Measurements from ENCODE around the gene MOG.

DNA sequence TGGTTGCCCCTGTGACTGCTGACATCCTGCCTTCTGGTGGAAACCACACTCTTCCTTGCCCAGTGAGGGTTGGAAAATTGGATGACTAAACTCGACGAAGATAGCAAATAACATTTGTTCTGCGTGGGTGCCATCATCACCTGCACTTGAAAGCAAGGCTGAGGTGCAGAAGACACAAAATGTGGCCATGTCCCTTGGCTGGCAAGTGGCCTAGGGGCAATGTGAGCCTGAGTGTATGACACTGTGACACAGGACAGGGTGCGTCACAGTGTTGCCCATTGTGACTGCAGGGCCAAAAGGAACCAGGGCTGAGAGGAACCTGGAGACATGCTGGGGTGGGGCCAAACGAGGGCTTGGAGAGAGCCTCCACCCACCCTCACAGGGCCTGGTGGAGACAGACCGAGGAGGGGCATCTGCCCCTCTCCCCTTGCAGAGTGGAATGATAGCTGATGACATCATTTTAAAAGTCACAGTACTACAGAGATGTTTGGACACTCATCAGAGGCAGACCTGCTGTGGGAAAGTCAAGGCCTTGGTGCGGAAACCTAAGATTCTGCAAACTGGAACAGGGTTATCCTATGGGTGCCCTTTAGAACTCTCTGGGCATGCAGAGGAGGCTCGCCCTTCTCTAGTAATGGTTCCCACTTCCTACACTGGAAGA lies 53.5 kb downstream of the MOG start:
- TF ChIP-seq, protein P1, sequence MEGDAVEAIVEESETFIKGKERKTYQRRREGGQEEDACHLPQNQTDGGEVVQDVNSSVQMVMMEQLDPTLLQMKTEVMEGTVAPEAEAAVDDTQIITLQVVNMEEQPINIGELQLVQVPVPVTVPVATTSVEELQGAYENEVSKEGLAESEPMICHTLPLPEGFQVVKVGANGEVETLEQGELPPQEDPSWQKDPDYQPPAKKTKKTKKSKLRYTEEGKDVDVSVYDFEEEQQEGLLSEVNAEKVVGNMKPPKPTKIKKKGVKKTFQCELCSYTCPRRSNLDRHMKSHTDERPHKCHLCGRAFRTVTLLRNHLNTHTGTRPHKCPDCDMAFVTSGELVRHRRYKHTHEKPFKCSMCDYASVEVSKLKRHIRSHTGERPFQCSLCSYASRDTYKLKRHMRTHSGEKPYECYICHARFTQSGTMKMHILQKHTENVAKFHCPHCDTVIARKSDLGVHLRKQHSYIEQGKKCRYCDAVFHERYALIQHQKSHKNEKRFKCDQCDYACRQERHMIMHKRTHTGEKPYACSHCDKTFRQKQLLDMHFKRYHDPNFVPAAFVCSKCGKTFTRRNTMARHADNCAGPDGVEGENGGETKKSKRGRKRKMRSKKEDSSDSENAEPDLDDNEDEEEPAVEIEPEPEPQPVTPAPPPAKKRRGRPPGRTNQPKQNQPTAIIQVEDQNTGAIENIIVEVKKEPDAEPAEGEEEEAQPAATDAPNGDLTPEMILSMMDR (IDR thresholded peaks at IDR 0.05) = no peak
- no peak for TF ChIP-seq POLR2A (IDR thresholded peaks at IDR 0.05)
